Activated CD8-positive, alpha-beta memory T cell treated with anti-CD3 and anti-CD28 coated beads, Interleukin-2, amount 50 U/mL, for 24 hours (primary cell): ENCODE data around the gene GRID2.

Experiments used
- DNase-seq: peaks from one replicate; pipeline ENCODE4 v3.0.0-alpha.2; 2020; ENCODE audit errors: extremely low read depth

The GRID2 gene

DNA sequence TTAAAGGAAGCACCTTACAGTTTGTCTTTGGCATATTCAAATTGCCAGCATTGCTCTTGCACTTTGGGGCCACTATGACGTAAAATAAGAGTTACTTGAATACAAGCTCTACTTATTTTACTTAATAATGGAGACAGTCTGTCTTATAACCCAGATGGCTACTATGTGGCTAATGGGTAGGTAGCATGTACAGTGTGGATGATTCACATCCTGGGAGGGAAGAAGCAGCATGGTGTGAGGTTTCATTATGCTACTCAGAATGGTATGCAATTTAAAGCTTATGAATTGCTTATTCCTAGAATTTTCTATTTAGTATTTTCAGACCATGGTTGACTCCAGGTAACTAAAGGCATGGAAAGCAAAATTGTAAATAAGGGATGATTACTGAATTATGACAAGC lies 763.0 kb downstream of the GRID2 start:
- no peak for DNase-seq

DNA sequence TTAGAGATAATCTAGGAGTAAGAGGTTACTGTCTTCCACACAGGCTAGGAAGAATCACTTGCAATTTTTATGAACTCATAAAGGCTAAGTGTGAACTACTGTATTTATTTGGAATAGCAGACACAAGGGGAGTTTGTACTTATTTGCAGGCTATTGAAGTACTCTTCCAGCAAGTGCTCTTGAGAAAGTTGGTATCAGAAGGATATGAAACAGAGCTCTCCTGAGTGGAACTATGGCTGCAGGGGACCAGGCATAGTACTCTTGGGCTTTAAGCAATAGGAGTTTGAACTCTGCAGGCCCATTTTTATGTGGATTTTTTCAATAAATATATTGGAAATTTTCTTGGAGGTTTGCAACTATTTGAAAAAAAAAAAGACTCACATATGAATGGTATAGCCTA lies 768.5 kb downstream of the GRID2 start:
- no peak for DNase-seq

DNA sequence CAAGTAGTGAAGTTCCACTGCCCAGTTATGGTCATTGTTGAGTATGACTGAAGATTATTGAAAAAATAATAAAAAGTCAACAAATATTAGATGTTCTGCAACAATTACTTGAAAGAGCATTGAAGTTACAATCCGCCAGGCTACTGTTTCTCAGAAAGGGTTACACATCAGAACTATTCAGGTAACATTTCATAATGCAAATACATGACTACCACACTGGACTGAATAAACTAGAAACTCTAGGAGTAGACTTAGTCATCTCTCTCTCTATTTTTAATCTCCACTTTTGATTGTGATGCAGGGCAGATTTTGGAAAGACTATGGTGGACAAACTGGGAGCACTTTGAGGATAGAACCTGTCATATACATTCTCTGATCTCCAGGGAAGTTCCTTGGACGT lies 776.5 kb downstream of the GRID2 start:
- no peak for DNase-seq

DNA sequence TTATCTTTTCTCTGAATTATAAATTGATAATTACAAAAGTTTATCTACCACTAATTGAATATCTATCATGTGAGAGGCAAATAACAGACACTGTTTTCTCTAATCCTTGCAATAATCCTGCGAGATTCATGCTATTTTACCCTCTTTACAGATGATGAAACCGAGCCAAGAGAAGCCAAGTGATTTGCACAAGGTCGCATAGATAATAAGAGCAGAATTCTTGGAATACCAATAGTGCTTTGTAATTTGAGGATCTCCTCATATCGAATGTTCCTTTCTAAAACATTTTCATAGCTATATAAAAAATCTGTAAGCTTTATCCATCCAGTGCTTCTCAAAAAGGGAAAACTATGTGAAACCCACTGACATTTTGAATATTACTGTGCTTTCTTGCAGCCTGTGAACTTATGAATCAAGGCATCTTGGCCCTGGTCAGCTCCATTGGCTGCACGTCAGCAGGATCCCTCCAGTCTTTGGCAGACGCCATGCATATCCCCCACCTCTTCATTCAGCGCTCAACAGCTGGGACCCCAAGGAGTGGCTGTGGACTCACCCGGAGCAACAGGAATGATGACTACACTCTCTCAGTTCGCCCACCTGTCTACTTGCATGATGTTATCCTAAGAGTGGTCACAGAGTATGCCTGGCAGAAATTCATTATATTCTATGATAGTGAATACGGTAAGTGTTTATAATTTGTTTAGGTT lies 781.0 kb downstream of the GRID2 start:
- DNase-seq = no peak

DNA sequence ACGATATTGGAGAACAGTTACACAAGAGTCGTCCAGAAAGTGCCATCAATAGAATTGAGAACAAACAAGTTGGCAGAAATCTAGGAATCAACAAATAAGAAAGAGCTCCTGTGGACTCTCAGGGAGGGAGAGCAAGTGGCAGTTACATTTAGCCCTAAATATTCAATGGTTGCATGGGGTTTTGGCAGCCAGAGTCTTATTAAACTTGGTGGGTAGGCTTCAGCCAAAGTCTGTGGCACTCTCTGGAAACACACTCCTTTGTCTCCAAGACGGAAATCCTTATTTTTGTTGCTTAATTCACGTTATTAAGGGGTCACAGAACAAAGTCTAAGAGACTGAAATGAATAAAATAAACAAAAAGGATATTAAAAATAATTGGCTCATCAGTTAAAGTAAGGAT lies 782.6 kb downstream of the GRID2 start:
- no peak for DNase-seq

DNA sequence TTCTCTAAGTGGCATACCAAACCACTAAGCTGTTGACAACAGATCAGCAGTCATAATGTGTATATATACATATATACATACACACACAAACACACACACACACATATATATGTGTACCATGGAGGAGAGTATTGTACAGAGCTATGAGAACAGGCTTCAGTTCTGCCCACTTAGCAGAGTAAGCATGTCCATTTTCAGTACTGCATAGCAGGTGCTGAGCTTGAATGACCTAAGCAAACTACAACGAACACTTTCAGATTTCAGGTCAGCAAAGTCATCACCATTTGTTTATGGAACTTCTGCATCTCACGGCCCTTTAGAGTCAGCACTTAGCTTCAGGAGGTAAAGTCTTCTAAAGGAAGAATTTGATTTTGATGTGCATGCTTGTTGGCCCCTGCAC lies 789.0 kb downstream of the GRID2 start:
- no peak for DNase-seq

DNA sequence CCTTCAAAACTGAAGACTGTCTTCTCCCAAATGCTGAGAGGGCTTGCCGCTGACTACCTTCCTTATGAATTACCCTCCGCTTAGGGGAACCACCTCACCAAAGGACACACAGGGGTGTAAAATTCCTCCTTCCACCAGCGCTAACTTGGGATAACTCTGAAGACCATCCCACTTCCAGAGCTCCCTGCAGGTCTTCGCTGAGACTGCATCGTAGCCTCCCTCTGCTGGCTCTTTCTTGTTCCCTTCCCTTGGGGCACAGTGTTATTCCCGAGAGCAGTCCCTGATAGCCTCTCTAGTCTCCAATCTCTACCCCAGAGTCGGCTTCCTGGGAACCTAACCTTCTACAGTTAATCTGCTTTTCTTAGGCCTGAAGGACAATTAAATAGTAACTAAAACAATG lies 799.3 kb downstream of the GRID2 start:
- no peak for DNase-seq

DNA sequence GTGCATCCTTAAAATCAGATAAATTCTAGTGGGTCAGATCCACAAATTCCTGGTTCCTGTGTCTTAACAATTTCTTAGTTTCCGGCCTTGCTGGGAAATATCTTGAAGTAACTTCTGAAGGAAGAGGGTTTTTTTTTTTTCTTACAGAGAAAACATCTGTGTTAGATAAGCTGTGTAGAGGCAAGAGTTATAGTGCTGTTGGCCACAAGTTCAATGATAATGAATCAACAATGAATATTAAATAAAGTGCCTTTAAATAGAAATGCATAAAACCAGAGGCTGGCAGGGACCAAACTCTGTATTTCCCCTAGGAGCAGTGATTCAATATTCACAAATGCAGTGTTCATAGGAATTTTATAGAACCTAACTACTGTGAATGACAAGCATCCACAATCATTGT lies 812.9 kb downstream of the GRID2 start:
- no peak for DNase-seq

DNA sequence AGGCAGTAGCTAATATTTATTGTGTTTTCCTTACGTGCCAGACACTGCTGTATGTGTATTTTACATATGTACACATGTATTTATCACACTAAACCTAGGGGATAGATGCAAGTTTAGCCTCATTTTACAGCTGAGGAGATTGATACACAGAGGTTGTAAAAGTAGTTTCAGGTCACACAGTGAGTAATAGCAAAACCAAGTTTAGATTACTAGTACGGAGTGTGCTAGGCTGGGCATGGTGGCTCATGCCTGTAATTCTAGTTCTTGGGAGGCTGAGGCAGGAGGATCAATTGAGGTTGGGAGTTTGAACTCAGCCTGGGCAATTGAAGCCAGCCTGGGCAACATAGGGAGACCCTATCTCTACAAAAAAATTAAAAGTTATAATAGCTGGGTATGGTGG lies 823.7 kb downstream of the GRID2 start:
- no peak for DNase-seq

DNA sequence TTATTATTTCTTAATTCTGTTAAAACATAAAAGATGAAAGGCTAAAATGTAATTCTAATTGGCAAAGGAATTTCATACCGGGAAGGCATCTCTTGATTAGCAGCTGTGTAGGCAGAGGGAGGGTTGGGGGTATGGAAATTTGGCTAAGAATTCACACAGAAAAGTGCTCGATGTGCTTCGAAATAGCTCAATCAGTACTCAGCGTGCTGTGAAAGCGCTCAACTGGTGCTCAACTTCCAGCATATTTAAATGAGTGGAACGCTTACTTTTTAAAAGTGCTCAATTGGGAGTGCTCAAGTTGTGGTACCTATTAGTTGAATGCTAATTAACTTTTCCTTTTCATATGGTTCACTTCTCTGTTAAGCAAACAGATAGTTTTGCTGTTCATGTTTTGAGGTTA lies 828.9 kb downstream of the GRID2 start:
- no peak for DNase-seq

DNA sequence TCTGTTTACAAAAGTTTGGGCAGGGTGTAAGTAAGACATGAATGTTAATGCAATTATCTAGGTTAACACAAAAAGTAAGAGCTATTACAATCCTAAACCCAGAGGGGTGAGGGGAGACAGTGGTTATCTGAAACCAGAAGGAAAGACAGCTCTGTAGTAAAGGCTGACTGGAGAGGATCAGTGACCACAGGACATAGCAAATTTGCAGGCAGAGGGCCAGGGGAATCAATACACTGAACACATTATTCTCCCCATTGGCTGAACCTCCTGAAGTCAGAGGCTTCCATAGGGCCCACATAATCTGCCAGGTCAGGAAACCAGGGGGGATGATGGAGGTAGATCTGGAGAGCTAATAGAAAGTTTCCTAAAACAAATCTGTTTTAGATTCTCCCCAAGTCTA lies 835.4 kb downstream of the GRID2 start:
- DNase-seq = no peak

DNA sequence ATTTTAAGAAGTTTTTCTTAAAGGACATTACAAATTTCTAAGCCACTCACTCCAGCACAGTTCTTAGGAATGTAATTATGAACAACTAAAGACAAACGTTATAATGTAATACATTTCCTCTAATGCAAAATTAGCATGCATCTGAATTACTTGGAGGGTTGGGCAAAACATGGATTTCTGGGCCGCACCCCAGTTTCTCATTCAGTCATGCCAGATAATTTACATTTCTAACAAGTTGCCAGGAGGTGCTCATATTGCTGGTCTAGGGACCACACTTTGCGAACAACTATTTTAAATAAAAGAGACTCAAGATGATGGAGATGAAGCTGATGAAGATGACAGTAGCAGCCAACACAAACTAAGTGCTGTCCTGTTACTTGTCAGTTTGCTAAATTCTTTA lies 840.1 kb downstream of the GRID2 start:
- DNase-seq = no peak

DNA sequence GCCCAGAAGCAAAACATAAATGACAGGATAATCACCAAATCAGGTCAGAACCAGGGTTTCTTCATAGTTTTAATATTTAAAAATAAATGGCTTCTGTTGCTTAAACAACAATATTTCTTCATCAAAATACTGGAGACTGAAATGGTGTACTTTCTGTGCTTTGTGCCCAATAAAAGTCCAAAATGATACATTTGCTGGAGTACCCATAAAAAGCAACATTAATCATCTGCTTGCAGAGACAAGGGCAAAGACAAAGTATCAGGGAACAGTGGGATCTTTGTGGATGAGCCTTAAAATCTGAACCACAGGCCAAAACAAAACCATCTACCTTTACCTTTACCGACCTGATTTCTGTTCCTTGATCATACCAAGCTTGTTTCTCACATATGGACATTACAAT lies 840.9 kb downstream of the GRID2 start:
- no peak for DNase-seq

DNA sequence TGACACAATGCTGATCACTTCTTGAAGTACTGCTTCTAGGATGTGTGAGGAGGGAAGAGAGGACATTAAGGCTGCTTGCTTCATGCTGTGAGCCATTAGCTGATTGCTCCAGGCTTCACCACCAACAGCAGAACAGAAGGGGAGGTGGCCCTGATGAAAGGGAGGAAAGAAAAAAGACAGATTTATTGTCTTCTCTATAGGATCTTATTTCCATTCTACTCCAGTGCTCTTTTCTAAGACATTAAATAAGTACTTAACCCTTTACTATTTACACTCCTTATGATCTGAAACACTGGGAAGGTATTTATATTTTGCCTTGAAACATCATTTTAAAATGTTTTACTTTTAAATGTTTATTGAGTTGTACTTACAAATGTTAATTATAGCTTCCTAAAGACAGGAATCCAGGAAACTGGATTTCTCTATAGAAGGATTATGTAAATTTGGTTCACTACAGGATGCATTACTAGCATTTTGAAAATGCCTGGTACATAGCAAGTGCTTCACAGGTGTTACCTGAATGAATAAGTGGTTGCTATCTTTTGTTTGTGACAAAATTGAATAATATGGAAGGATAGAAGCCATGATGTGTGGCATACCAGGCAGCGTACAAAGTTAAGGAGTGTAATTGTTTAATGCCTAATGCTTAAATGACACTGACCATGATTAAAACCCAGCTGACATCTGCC lies 843.9 kb downstream of the GRID2 start:
- DNase-seq = no peak

DNA sequence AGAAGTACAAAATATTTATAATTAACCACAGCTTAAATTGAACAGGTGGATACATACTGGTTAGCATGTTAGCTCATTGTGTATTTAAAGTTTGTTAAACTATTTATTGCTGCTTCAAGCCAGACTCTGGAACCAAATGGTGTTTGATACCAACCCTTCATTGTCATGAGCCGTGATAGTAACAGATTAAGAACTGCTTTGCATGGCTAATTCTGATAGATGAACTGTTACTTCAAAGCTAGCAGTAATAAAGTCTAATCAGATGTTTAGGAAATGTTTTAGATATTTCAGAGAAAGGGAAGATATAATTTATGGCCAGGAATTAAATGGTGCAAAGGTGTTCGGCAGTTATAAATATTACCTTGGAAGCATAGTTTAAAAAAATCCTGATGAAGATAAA lies 848.7 kb downstream of the GRID2 start:
- DNase-seq = no peak

DNA sequence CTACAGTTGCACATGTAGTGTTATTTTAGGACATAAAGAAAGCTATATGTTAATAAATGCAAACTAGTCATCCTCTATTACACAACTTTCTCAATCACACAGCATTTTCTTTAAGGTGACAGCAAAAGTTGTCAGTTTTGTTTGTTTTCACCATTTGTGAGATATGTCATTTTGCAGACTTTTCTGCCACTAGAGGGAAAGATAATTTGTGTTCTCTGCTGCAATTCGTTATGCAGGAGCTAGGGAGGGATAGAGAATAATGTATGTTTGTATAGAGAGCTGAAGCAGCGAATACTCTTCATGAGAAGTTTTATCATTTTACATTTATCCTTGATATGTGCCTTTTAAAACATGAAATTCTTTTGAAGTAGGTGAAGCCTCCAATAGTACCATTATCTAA lies 854.2 kb downstream of the GRID2 start:
- DNase-seq = no peak

DNA sequence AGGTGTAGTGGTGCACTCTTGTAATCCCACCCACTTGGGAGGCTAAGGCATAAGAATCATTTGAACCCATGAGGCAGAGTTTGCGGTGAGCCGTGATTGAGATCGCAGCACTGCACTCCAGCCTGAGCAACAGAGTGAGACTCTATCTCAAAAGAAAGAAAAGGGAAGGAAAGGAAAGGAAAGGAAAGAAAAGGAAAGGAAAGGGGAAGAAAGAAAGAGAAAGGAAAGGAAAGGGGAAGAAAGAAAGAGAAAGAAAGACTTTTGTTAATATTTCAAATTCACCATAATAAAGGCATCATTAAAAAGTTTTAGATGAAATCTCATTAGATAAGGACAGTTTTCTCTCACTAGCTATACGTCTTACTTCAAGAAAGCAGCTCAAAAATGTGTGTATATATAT lies 864.3 kb downstream of the GRID2 start:
- DNase-seq = no peak

DNA sequence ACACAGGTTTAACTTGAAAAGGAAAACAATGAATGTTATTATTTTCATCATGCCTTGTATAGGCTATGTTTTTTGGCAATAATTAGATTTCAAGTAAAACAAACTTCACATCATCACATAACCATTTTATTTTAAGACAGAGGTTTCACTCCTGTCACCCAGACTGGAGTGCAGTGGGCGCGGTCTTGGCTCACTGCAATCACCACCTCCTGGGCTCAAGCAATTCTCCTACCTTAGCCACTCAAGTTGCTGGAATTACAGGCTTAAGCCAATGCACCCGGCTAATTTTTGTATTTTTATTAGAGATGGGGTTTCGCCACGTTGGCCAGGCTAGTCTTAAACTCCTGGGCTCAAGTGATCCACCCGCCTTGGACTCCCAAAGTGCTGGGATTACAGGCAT lies 866.2 kb downstream of the GRID2 start:
- DNase-seq = no peak

DNA sequence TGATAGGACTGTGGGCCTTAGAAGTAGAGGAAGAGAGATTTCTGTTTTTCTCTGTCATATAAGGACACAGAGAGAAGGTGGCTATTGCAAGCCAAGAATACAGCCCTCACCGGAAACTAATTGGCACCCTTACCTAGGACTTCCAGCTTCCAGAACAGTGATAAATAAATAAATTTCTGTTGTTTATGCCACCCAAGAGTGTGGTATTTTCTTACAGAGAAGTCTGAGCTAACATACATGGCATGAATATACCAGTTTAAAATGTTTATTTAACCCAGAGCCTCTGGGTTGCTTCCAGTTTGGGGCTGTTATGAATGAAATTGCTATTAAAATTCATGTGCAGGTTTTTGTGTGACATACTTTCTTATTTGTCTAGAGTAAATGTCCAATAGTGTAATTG lies 870.8 kb downstream of the GRID2 start:
- no peak for DNase-seq

DNA sequence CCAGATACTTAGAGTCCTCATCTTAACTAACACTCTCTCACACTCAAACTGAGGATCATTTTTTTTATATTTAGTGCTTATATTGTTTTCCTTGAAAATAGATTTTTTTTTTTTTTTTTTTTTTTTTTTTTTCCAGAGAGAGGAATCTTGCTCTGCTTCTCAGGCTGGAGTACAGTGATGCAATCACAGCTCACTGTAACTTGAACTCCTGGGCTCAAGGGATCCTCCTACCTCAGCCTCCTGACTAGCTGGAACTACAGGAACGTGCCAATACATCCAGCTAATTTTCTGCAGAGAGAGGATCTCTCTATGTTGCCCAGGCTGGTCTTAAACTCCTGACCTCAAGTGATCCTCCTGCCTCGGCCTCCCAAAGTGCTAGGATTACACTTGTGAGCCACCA lies 874.5 kb downstream of the GRID2 start:
- DNase-seq = no peak

DNA sequence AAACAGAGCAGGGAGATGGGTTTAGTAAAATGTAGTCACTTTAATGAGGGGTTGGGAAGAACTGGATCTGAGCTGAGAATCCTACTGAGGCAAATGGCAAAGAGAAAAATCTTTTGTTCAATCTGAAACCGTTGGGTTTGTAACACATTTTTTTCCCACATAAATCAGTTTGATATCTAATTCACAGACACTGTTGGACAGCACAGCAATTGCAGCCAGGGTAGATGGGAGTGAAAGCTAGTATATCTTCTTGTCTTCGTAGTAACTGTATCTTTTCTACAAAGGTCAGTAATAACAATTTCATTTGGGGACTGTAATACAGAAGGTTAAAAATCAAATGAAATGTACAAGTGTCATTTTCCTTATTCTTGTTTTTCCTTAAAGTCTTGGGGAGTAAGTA lies 875.3 kb downstream of the GRID2 start:
- no peak for DNase-seq

DNA sequence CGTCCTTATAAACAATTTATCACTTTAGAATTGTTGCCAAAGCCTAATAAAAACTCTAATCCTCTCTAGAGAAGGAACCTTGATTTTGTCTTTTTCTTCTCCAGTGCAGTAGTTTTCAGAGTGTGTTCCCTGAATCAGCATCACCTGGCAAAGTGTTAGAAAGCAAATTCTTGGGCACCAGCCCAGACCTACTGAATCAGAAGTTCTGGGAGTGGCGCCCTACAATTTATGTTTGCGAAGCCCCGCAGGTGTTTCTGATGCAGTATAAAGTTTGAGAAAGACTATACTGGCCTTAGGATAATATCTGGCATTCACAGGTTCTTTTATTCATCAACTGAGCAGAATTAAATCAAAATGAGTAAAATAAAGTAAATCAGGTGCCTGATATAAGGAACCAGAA lies 879.0 kb downstream of the GRID2 start:
- no peak for DNase-seq

DNA sequence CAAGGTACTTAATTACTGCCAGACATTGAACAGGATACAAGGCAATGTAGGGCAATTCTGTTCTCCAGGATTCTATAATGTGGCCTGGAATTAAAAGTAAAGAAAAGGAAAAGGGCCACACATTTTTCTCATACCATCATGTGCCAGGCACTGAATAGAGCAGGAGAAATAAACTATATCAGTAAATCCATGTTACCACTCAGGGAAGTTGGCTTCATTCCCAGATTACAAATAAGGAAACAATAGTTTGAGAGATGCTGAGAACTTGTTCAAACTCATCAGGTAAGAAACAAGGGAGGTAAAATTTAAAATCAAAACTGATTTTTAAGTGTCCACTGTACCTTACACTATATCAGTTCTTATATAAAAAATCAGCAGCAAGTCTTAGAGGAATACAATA lies 879.8 kb downstream of the GRID2 start:
- no peak for DNase-seq

DNA sequence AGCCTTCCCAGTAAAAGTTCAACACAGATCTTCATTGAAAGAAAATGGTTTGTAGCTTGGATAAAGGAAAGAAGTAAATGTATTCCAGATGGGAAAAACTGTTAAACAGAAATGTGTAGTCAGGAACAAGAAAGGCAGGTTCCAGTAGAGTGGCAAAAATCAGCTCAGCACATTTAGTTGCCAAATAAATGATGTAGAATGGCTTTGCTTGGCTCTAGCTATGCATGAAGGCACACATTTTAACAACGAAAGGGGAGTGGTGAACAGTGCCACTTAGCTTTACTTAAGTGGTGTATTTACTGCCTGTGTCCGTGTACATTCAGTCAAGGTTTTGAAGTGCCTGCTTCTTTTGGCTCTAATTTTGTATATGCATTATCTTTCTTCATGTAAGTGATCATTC lies 880.3 kb downstream of the GRID2 start:
- no peak for DNase-seq
